BJ (cell line): ENCODE results near the gene CCDC174. TPM values are rescaled to one million over a fixed set of nuclear protein-coding genes. Genes with fewer than 3 reads are reported as not detected.

Source experiments
- CTCF ChIA-PET: fragments of 350-600 bp; formaldehyde crosslinking; extraction: SDS; loops from one replicate; lab custom pipeline; 2021; ENCODE audit warnings: antibody characterized with exemption, inconsistent platforms; lab: Yijun Ruan, JAX
- POLR2A ChIA-PET: fragments of 300-600 bp; sonication (Branson Sonifier 250); formaldehyde crosslinking; extraction: SDS; loops from one replicate; lab custom pipeline; 2021; ENCODE audit warnings: antibody characterized with exemption; lab: Charles Lee
- DNase-seq: peaks from one replicate; pipeline ENCODE4 v3.0.0-alpha.2; 2011; ENCODE audit warnings: low read depth
- H3K27me3 ChIP-seq: 2 replicates; pipeline ENCODE4 v1.6.0; 2011; ENCODE audit warnings: low read length; ENCODE audit not compliant: control insufficient read depth, insufficient read depth
- H3K36me3 ChIP-seq: 2 replicates; pipeline ENCODE4 v1.5.1; 2011; ENCODE audit warnings: low read length; ENCODE audit not compliant: control insufficient read depth, insufficient read depth
- H3K4me3 ChIP-seq: 2 replicates; pipeline ENCODE4 v1.5.1; 2011; ENCODE audit warnings: low read depth, mild to moderate bottlenecking, control low read depth, low read length
- CTCF ChIP-seq: IDR thresholded peaks from 2 replicates; pipeline ENCODE4 v1.5.1; 2011; ENCODE audit warnings: low read depth, mild to moderate bottlenecking, control low read depth, inconsistent platforms, low read length, moderate library complexity; ENCODE audit not compliant: insufficient read depth
- polyA plus RNA-seq: library from polyadenylated mRNA; depleted of rRNA; stranded (reverse); fragments of >200 nt; gene quantifications from 2 replicates; pipeline ENCODE4 v1.2.3, GENCODE V29; 2011

Gene CCDC174
- polyA plus RNA-seq, 1 experiment, result 9.3 TPM

GRCh38 chr3:14620512-14620911 is 31.1 kb upstream of the CCDC174 start:
- DNase-seq, result no peak
- Histone ChIP-seq H3K4me3 (no peak overlapping the region), H3K36me3 (no peaks in the 10 kb centered on the region), H3K27me3 (no peaks in the 10 kb centered on the region; the same call in 1 of the 2 replicates)
- POLR2A ChIA-PET, result no interaction called here
- TF ChIP-seq CTCF, result no peak
- CTCF ChIA-PET, result no interaction called here

GRCh38 chr3:14621093-14621492 is 30.5 kb upstream of the CCDC174 start:
- H3K4me3 ChIP-seq, result no peak overlapping the region
- H3K36me3 ChIP-seq, result no peaks in the 10 kb centered on the region
- no peaks in the 10 kb centered on the region; the same call in 1 of the 2 replicates for H3K27me3 ChIP-seq
- no peak for DNase-seq
- ChIA-PET POLR2A (no interaction called here), CTCF (no interaction called here)
- TF ChIP-seq CTCF, result no peak

GRCh38 chr3:14622368-14622767 is 29.2 kb upstream of the CCDC174 start:
- ChIA-PET CTCF (interaction anchor here (1.0 kb wide), 2 partner anchors 11 to 54 kb away, joined by 3 read pairs; no protein-coding TSS in a partner anchor), POLR2A (no interaction called here)
- no peak for TF ChIP-seq CTCF
- DNase-seq, result no peak
- Histone ChIP-seq H3K27me3 (no peaks in the 10 kb centered on the region; the same call in 1 of the 2 replicates), H3K4me3 (no peak overlapping the region), H3K36me3 (no peaks in the 10 kb centered on the region)

- CTCF ChIA-PET, result interaction anchor here (0.7 to 1.8 kb wide), 5 partner anchors 12 to 154 kb away, joined by 3 to 4 read pairs (median 3); no protein-coding TSS in a partner anchor
- TF ChIP-seq CTCF, result no peak
- DNase-seq, result no peak
- POLR2A ChIA-PET, result no interaction called here
- H3K36me3 ChIP-seq, result no peaks in the 10 kb centered on the region
- H3K4me3 ChIP-seq, result no peak overlapping the region
- H3K27me3 ChIP-seq, result no peaks in the 10 kb centered on the region; the same call in 1 of the 2 replicates
These were observed 28.0 kb upstream of the CCDC174 start for GRCh38 chr3:14623569-14624051.

- ChIA-PET CTCF (interaction anchor here (1.5 to 1.8 kb wide), 2 partner anchors 11 to 116 kb away, joined by 4 read pairs; no protein-coding TSS in a partner anchor), POLR2A (no interaction called here)
- Histone ChIP-seq H3K4me3 (no peak overlapping the region), H3K27me3 (no peaks in the 10 kb centered on the region), H3K36me3 (no peaks in the 10 kb centered on the region)
- no peak for TF ChIP-seq CTCF
- DNase-seq, result no peak
These were observed 27.1 kb upstream of the CCDC174 start for GRCh38 chr3:14624498-14624897.
